Liver (tissue), 9 donors: ENCODE data around the gene ATOX1. TPM values are rescaled to one million over a fixed set of nuclear protein-coding genes. Genes with fewer than 3 reads are reported as not detected.

Source experiments
- DNase-seq: peaks from one replicate; pipeline ENCODE4 v3.0.0-alpha.2; 2017; ENCODE audit warnings: low spot score
- H3K27ac ChIP-seq, 2 donors: one replicate each; pipeline ENCODE4 v1.7.0; 2013; ENCODE audit warnings: inconsistent platforms in 2 of 2, low read length in 2 of 2, control low read depth in 1 of 2, low read depth in 1 of 2, mild to moderate bottlenecking in 1 of 2
- H3K27me3 ChIP-seq, 4 donors: one replicate each; pipeline versions ENCODE4 v1.6.1 to v1.7.0; 2013; ENCODE audit warnings: low read length in 3 of 4, inconsistent platforms in 1 of 4, mild to moderate bottlenecking in 1 of 4, moderate library complexity in 1 of 4; ENCODE audit not compliant: control insufficient read depth in 4 of 4, insufficient read depth in 4 of 4
- H3K36me3 ChIP-seq, 4 donors: one replicate each; pipeline versions ENCODE4 v1.6.1 to v1.7.0; 2013; ENCODE audit warnings: low read length in 3 of 4, mild to moderate bottlenecking in 3 of 4, low read depth in 1 of 4, moderate library complexity in 1 of 4; ENCODE audit not compliant: control insufficient read depth in 4 of 4, insufficient read depth in 3 of 4
- H3K4me1 ChIP-seq, 4 donors: one replicate each; pipeline versions ENCODE4 v1.6.1 to v1.7.0; 2013; ENCODE audit warnings: low read length in 3 of 4, mild to moderate bottlenecking in 3 of 4, moderate library complexity in 1 of 4; ENCODE audit not compliant: control insufficient read depth in 4 of 4, insufficient read depth in 4 of 4
- H3K4me3 ChIP-seq, 3 donors: one replicate each; pipeline versions ENCODE4 v1.6.1 to v1.7.0; 2013; ENCODE audit warnings: low read length in 3 of 3, control low read depth in 1 of 3, low read depth in 1 of 3, mild to moderate bottlenecking in 1 of 3
- H3K9ac ChIP-seq, 2 donors: one replicate each; pipeline ENCODE4 v1.7.0; 2013; ENCODE audit warnings: low read length in 2 of 2, mild to moderate bottlenecking in 2 of 2, moderate library complexity in 2 of 2, control low read depth in 1 of 2, low read depth in 1 of 2
- H3K9me3 ChIP-seq, 4 donors: one replicate each; pipeline versions ENCODE4 v1.6.1 to v1.7.0; 2013; ENCODE audit warnings: low read length in 3 of 4; ENCODE audit not compliant: control insufficient read depth in 4 of 4
- EGR1 ChIP-seq, 2 donors: IDR thresholded peaks; 2 replicates each; pipeline ENCODE4 v1.6.1; 2016 to 2018; ENCODE audit warnings: antibody characterized with exemption in 2 of 2, low read depth in 2 of 2
- FOXA1 ChIP-seq: IDR thresholded peaks from 2 replicates; pipeline ENCODE4 v1.6.1; 2016; ENCODE audit warnings: antibody characterized with exemption
- FOXA2 ChIP-seq: IDR thresholded peaks from 2 replicates; pipeline ENCODE4 v1.6.1; 2016; ENCODE audit warnings: antibody characterized with exemption
- GABPA ChIP-seq, 2 donors: IDR thresholded peaks in 1 of 2; conservative IDR thresholded peaks in 1 of 2; 2 replicates each; pipeline ENCODE4 v1.6.1; 2016; ENCODE audit warnings: antibody characterized with exemption in 2 of 2, mild to moderate bottlenecking in 1 of 2, moderate library complexity in 1 of 2
- HNF4A ChIP-seq, 2 donors: conservative IDR thresholded peaks; 2 replicates each; pipeline ENCODE4 v1.6.1; 2016; ENCODE audit warnings: antibody characterized with exemption in 2 of 2, mild to moderate bottlenecking in 2 of 2
- HNF4G ChIP-seq: IDR thresholded peaks from 2 replicates; pipeline ENCODE4 v1.6.1; 2016; ENCODE audit warnings: antibody characterized with exemption
- JUND ChIP-seq, 2 donors: IDR thresholded peaks; 2 replicates each; pipeline ENCODE4 v1.6.1; 2016; ENCODE audit warnings: antibody characterized with exemption in 2 of 2
- NR2F2 ChIP-seq: IDR thresholded peaks from 2 replicates; pipeline ENCODE4 v1.6.1; 2016; ENCODE audit warnings: antibody characterized with exemption
- RAD21 ChIP-seq, 2 donors: IDR thresholded peaks; 2 replicates each; pipeline ENCODE4 v1.6.1; 2016; ENCODE audit warnings: antibody characterized with exemption in 2 of 2, mild to moderate bottlenecking in 2 of 2
- RXRA ChIP-seq, 2 donors: IDR thresholded peaks; 2 replicates each; pipeline ENCODE4 v1.6.1; 2017 to 2018; ENCODE audit warnings: antibody characterized with exemption in 2 of 2, mild to moderate bottlenecking in 1 of 2
- SP1 ChIP-seq: IDR thresholded peaks from 2 replicates; pipeline ENCODE4 v1.6.1; 2018; ENCODE audit warnings: antibody characterized with exemption, mild to moderate bottlenecking
- TAF1 ChIP-seq: conservative IDR thresholded peaks from 2 replicates; pipeline ENCODE4 v1.6.1; 2016; ENCODE audit warnings: antibody characterized with exemption, mild to moderate bottlenecking
- YY1 ChIP-seq: IDR thresholded peaks from 2 replicates; pipeline ENCODE4 v1.6.1; 2016; ENCODE audit warnings: antibody characterized with exemption, mild to moderate bottlenecking
- WGBS: extraction: QIAGEN DNeasy Blood & Tissue Kit; methylation state at CpG from one replicate; pipeline ENCODE4 v1.1.7; 2013; 5-methylcytosine and 5-hydroxymethylcytosine counted together
- polyA plus RNA-seq, 2 donors: library from polyadenylated mRNA; stranded (reverse) in 1 of 2; unstranded in 1 of 2; fragments of 200-250 nt in 1 of 2; fragments of >200 nt in 1 of 2; fragmentation: Nextera tagmentation in 1 of 2; extraction: Ambion mirVana in 1 of 2; gene quantifications; one replicate each; pipeline versions ENCODE4 v1.2.1 to v1.2.3, GENCODE V29; 2013 to 2015
- total RNA-seq, 2 donors: library from RNA; depleted of rRNA; stranded (reverse); fragments of >200 nt; gene quantifications; one replicate each; pipeline ENCODE4 v1.2.3, GENCODE V29; 2014
- TF ChIP-seq, protein P1 (sequence below): IDR thresholded peaks from 2 replicates; pipeline ENCODE4 v1.6.1; 2016; ENCODE audit warnings: antibody characterized with exemption
- TF ChIP-seq, protein P2 (sequence below): IDR thresholded peaks from 2 replicates; pipeline ENCODE4 v1.6.1; 2016; ENCODE audit warnings: antibody characterized with exemption
- TF ChIP-seq, protein P3 (sequence below): fragments of 150-350 bp; IDR thresholded peaks from 2 replicates; pipeline ENCODE4 v1.5.1; 2017; ENCODE audit warnings: improper control_type of control experiment, low read depth, low read length; ENCODE audit not compliant: missing input control
- TF ChIP-seq, protein P4 (sequence below): IDR thresholded peaks from 2 replicates; pipeline ENCODE4 v1.6.1; 2016; ENCODE audit warnings: antibody characterized with exemption
- TF ChIP-seq, protein P5 (sequence below): IDR thresholded peaks from 2 replicates; pipeline ENCODE4 v1.6.1; 2016; ENCODE audit warnings: antibody characterized with exemption, mild to moderate bottlenecking
- donor health status: healthy.
- donor health status: healthy.
- donor health status: healthy.
- donor health status: healthy.
- donor health status: healthy.

The ATOX1 gene
- total and polyA plus RNA-seq, 4 donors, result 25.9 to 307 (median 95.6) TPM

DNA sequence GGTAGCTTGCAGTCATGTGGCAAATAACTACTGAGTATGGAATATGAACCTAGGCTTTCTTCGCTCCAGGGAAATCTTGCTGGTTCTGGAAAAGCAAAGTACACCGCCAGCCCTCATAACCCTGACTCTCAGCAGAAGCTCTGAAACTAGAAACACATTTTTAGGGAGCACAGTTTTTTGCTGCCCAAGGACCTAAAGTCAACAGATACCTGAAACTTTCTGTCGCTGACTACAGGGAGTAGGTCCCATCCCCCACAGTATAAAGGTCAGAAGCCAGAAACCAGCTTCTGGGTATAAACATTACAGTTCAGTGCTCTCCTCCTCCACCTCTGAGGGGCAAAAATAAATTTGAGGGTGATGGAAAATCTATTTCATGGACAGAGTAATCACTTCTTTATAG, 3.0 kb downstream of the ATOX1 start:
- no peaks in the 10 kb centered on the region for H3K27me3 ChIP-seq
- peaks cover 0 to 5% (median 3%) of the 10 kb centered on the region in 4 donors for H3K36me3 ChIP-seq
- H3K9ac ChIP-seq, result peak overlapping the region; percentile 58 to 62
- DNase-seq, result no peak
- H3K9me3 ChIP-seq, result no peaks in the 10 kb centered on the region
- peak overlapping the region; percentile 76 to 80 for H3K27ac ChIP-seq
- TF ChIP-seq GABPA (IDR thresholded peaks at IDR 0.05 in 1 of 2, conservative IDR thresholded peaks at IDR 0.05 in 1 of 2), result peak in 1 of 2 donors; percentile 19
- no peak for TF ChIP-seq TAF1
- TF ChIP-seq JUND (IDR thresholded peaks at IDR 0.05), result peak in 1 of 2 donors; percentile 42
- TF ChIP-seq, protein P1, sequence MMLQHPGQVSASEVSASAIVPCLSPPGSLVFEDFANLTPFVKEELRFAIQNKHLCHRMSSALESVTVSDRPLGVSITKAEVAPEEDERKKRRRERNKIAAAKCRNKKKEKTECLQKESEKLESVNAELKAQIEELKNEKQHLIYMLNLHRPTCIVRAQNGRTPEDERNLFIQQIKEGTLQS, result no peak
- TF ChIP-seq, protein P2, sequence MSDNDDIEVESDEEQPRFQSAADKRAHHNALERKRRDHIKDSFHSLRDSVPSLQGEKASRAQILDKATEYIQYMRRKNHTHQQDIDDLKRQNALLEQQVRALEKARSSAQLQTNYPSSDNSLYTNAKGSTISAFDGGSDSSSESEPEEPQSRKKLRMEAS, result peak; percentile 40
- TF ChIP-seq RAD21 (IDR thresholded peaks at IDR 0.05), result peak; percentile 8 to 26
- TF ChIP-seq, protein P3, sequence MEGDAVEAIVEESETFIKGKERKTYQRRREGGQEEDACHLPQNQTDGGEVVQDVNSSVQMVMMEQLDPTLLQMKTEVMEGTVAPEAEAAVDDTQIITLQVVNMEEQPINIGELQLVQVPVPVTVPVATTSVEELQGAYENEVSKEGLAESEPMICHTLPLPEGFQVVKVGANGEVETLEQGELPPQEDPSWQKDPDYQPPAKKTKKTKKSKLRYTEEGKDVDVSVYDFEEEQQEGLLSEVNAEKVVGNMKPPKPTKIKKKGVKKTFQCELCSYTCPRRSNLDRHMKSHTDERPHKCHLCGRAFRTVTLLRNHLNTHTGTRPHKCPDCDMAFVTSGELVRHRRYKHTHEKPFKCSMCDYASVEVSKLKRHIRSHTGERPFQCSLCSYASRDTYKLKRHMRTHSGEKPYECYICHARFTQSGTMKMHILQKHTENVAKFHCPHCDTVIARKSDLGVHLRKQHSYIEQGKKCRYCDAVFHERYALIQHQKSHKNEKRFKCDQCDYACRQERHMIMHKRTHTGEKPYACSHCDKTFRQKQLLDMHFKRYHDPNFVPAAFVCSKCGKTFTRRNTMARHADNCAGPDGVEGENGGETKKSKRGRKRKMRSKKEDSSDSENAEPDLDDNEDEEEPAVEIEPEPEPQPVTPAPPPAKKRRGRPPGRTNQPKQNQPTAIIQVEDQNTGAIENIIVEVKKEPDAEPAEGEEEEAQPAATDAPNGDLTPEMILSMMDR, result no peak
- peak; percentile 88 for TF ChIP-seq HNF4G
- TF ChIP-seq, protein P4, sequence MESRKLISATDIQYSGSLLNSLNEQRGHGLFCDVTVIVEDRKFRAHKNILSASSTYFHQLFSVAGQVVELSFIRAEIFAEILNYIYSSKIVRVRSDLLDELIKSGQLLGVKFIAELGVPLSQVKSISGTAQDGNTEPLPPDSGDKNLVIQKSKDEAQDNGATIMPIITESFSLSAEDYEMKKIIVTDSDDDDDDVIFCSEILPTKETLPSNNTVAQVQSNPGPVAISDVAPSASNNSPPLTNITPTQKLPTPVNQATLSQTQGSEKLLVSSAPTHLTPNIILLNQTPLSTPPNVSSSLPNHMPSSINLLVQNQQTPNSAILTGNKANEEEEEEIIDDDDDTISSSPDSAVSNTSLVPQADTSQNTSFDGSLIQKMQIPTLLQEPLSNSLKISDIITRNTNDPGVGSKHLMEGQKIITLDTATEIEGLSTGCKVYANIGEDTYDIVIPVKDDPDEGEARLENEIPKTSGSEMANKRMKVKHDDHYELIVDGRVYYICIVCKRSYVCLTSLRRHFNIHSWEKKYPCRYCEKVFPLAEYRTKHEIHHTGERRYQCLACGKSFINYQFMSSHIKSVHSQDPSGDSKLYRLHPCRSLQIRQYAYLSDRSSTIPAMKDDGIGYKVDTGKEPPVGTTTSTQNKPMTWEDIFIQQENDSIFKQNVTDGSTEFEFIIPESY, result peak; percentile 33
- TF ChIP-seq, protein P5, sequence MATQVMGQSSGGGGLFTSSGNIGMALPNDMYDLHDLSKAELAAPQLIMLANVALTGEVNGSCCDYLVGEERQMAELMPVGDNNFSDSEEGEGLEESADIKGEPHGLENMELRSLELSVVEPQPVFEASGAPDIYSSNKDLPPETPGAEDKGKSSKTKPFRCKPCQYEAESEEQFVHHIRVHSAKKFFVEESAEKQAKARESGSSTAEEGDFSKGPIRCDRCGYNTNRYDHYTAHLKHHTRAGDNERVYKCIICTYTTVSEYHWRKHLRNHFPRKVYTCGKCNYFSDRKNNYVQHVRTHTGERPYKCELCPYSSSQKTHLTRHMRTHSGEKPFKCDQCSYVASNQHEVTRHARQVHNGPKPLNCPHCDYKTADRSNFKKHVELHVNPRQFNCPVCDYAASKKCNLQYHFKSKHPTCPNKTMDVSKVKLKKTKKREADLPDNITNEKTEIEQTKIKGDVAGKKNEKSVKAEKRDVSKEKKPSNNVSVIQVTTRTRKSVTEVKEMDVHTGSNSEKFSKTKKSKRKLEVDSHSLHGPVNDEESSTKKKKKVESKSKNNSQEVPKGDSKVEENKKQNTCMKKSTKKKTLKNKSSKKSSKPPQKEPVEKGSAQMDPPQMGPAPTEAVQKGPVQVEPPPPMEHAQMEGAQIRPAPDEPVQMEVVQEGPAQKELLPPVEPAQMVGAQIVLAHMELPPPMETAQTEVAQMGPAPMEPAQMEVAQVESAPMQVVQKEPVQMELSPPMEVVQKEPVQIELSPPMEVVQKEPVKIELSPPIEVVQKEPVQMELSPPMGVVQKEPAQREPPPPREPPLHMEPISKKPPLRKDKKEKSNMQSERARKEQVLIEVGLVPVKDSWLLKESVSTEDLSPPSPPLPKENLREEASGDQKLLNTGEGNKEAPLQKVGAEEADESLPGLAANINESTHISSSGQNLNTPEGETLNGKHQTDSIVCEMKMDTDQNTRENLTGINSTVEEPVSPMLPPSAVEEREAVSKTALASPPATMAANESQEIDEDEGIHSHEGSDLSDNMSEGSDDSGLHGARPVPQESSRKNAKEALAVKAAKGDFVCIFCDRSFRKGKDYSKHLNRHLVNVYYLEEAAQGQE, result peak; percentile 59
- TF ChIP-seq FOXA2, result peak; percentile 57
- TF ChIP-seq NR2F2, result no peak
- peak; percentile 89 for TF ChIP-seq SP1
- no peak for TF ChIP-seq EGR1 (IDR thresholded peaks at IDR 0.05; ENCODE audit: low read depth in 2 of 2)
- TF ChIP-seq HNF4A (conservative IDR thresholded peaks at IDR 0.05), result peak; percentile 86 to 89
- no peak for TF ChIP-seq YY1
- peak; percentile 63 to 68 for TF ChIP-seq RXRA (IDR thresholded peaks at IDR 0.05)
- TF ChIP-seq FOXA1, result no peak
- peaks cover 0 to 46% (median 31%) of the 10 kb centered on the region in 4 donors for H3K4me1 ChIP-seq
- 38% methylated on average over 3 of the region's 3 CpGs for WGBS
- peak overlapping the region in 2 of 3 donors; percentile 6 to 21 for H3K4me3 ChIP-seq
